HAP-1 (cell line): Measurements from ENCODE around the gene AK4.
"Not testable (repeated sequence)": the region's sequence is repeated elsewhere in the genome, so short reads cannot be mapped to it uniquely, and the experiment has no call there.

Source experiments
- DNase-seq, 2 experiments: peaks; one replicate each; pipeline ENCODE4 v3.0.0-alpha.2; 2016 to 2020; ENCODE audit warnings: low spot score in 2 of 2
- H3K27me3 ChIP-seq: fragments of 250-450 bp; sonication (Bioruptor Pico); 2 replicates; pipeline ENCODE4 v1.5.1; 2020; ENCODE audit warnings: low read depth, mild to moderate bottlenecking, moderate library complexity
- H3K36me3 ChIP-seq: fragments of 250-450 bp; sonication (Bioruptor Pico); replicated peaks from 2 replicates; pipeline ENCODE4 v1.5.1; 2020; ENCODE audit warnings: mild to moderate bottlenecking
- H3K4me1 ChIP-seq: fragments of 250-450 bp; sonication (Bioruptor Pico); 2 replicates; pipeline ENCODE4 v1.5.1; 2020; ENCODE audit warnings: mild to moderate bottlenecking
- H3K4me3 ChIP-seq: fragments of 250-450 bp; sonication (Bioruptor Pico); 2 replicates; pipeline ENCODE4 v1.5.1; 2020; ENCODE audit warnings: mild to moderate bottlenecking, moderate library complexity
- H3K9me3 ChIP-seq: fragments of 250-450 bp; sonication (Bioruptor Pico); 2 replicates; pipeline ENCODE4 v1.5.1; 2020; ENCODE audit warnings: mild to moderate bottlenecking, moderate library complexity
- in situ Hi-C: fragments of 300-500 bp; cut with MboI; formaldehyde crosslinking; loops from 3 replicates; pipeline ENCODE4 v1.14.3; 2020; ENCODE audit warnings: low sequenced_read_pairs, inconsistent platforms, mixed read lengths

The AK4 gene

DNA sequence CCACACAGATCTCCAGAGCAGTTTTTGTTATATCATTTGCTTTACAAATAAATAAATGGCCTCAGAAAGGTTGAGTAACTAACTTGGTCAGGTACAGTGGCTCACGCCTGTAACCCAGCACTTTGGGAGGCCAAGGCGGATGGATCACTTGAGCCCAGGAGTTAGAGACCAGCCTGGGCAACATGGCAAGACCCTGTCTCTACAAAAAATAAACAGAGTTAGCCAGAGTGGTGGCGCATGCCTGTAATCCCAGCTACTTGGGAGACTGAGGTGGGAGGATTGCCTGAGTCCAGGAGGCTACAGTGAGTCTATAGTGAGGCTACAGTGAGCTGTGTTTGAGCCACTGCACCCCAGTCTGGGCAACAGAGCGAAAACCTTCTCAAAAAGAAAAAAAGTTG is 11.3 kb downstream of the AK4 start:
- DNase-seq, H3K36me3 ChIP-seq, H3K4me3 ChIP-seq, H3K27me3 ChIP-seq, H3K9me3 ChIP-seq, in situ Hi-C loops, H3K4me1 ChIP-seq: not testable (repeated sequence)

- in situ Hi-C loops, result no loop called here
- H3K27me3 ChIP-seq, result no peaks in the 10 kb centered on the region
- no peaks in the 10 kb centered on the region for H3K9me3 ChIP-seq
- H3K4me1 ChIP-seq, result peaks cover 16% of the 10 kb centered on the region
- no peaks in the 10 kb centered on the region for H3K36me3 ChIP-seq
- H3K4me3 ChIP-seq, result no peak overlapping the region
- no peak for DNase-seq
These were observed 12.0 kb downstream of the AK4 start for GRCh38 chr1:65159801-65160523.

- in situ Hi-C loops, result no loop called here
- Histone ChIP-seq H3K4me3 (no peak overlapping the region), H3K9me3 (no peaks in the 10 kb centered on the region), H3K4me1 (peaks cover 45% of the 10 kb centered on the region), H3K27me3 (no peaks in the 10 kb centered on the region), H3K36me3 (no peaks in the 10 kb centered on the region)
- DNase-seq, result no peak
These were observed 15.3 kb downstream of the AK4 start for GRCh38 chr1:65163201-65163805.

DNA sequence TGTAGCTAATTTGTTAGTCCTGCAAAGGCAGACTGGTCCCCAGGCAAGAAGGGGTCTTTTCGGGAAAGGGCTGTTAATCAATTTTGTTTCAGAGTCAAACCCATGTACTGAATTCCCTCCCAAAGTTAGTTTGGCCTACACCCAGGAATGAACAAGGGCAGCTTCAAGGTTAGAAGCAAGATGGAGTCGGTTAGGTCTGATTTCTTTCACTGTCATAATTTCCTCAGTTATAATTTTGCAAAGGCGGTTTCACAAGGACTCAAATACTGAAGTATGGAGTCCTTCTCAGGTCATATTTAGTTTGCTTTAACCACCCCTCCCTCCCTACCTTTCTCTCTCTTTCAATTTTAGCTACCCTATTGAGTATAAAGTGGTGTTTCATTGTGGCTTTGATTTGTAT is 16.1 kb downstream of the AK4 start:
- H3K4me1 ChIP-seq, result peaks cover 46% of the 10 kb centered on the region
- H3K27me3 ChIP-seq, DNase-seq, H3K4me3 ChIP-seq, H3K36me3 ChIP-seq, H3K9me3 ChIP-seq, in situ Hi-C loops: not testable (repeated sequence)

DNA sequence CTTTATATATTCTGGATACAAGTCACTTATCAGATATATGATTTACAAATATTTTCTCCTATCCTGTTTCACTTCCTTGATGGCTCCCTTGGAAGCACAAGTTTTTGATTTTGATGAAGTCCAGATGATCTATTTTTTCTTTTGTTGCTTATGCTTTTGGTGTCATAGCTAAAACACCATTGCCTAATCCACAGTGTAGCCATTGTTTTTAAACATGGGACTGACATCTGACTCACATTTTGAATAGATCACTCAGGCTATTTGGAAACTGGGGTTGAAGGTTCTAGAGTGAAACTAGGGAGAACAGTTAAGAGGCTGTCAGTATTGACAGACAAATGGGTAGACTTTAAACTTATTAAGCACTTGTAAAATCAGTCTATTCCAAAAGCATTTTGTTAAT is 16.6 kb downstream of the AK4 start:
- Histone ChIP-seq H3K27me3 (no peaks in the 10 kb centered on the region), H3K9me3 (no peaks in the 10 kb centered on the region), H3K4me3 (no peak overlapping the region), H3K36me3 (no peaks in the 10 kb centered on the region), H3K4me1 (peaks cover 46% of the 10 kb centered on the region)
- in situ Hi-C loops, result no loop called here
- DNase-seq, result peak in 1 of 2 experiments; percentile 35

- no peaks in the 10 kb centered on the region for H3K27me3 ChIP-seq
- H3K4me1 ChIP-seq, result peaks cover 46% of the 10 kb centered on the region
- no peaks in the 10 kb centered on the region for H3K9me3 ChIP-seq
- no peak overlapping the region for H3K4me3 ChIP-seq
- H3K36me3 ChIP-seq, result no peaks in the 10 kb centered on the region
- peak in 1 of 2 experiments; percentile 74 for DNase-seq
- in situ Hi-C loops, result no loop called here
These were observed 17.4 kb downstream of the AK4 start for GRCh38 chr1:65165269-65165993.

DNA sequence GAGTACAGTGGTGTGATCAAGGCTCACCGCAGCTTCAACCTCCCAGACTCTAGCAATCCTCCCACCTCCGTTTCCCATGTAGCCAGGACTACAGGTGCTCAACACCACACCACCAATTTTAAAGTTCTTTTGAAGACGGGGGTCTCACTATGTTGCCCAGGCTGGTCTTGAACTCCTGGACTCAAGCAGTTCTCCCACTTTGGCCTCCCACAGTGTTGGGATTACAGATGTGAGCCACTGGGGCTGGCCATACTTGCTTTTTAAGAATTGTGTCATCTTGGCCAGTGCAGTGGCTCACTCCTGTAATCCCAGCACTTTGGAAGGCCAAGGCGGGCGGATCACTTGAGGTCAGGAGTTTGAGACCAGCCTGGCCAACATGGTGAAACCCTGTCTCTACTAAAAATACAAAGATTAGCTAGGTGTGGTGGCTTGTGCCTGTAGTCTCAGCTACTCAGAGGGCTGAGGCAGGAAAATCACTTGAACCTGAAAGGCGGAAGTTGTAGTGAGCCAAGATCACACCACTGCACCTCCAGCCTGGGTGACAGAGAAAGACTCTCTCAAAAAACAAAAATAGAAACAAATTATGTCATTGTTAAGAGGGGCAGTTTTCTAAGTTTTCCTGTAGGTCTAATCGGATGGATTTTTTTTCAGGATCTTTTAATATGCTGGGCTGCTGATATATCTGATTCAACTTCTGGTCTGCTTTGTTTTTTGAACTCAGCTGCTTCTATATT is 18.7 kb downstream of the AK4 start:
- DNase-seq, result no peak
- Histone ChIP-seq H3K4me3 (no peak overlapping the region), H3K4me1 (peaks cover 46% of the 10 kb centered on the region), H3K27me3 (no peaks in the 10 kb centered on the region), H3K36me3 (no peaks in the 10 kb centered on the region), H3K9me3 (no peaks in the 10 kb centered on the region)
- in situ Hi-C loops, result no loop called here

DNA sequence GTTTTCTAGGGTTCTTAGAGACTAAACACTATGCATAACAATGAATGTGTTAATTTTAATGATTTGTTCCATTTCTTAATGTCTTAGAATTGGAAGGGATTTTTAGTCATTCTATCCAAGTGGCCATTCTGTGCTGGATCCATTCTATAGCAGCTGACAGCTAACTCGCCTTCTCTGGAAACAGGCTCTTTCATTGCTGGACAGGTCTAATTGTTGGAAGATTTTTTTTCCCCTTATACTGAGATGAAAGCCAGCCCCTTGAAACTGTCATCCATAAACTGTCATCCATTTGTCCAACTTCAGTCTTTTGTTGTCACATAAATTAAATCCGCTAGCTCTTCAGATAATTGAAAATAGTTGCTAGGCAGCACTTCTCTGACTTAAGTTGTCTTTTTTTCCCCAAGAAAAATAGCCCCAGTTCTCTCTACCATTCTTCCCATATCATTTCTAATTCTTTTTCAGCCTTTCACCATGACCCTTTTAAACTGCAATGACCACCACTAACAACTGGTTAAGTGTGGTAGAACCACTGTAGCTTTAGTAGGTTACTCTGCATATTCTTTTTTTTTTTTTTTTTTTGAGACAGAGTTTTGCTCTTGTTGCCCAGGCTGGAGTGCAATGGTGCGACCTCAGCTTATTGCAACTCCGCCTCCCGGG is 19.7 kb downstream of the AK4 start:
- Histone ChIP-seq H3K4me3 (no peak overlapping the region), H3K9me3 (no peaks in the 10 kb centered on the region), H3K4me1 (peaks cover 46% of the 10 kb centered on the region), H3K36me3 (no peaks in the 10 kb centered on the region), H3K27me3 (no peaks in the 10 kb centered on the region)
- in situ Hi-C loops, result no loop called here
- peak; percentile 69 to 94 for DNase-seq

DNA sequence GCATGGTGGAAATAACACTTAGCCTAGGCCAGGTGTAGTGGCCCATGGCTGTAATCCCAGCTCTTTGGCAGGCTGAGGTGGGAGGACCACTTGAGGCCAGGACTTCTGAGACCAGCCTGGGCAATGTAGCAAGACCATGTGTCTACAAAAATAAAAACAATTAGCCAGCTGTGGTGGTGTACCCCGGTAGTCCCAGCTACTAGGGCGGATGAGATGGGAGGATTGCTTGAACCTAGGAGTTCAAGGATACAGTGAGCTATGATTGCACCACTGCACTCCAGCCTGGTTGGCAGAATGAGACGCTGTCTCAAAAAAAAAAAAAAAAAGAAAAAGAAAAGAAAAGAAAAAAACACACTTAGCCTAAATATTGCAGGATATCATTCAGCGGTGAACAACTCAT is 20.9 kb downstream of the AK4 start:
- no peak overlapping the region for H3K4me3 ChIP-seq
- no peaks in the 10 kb centered on the region for H3K9me3 ChIP-seq
- H3K36me3 ChIP-seq, result no peaks in the 10 kb centered on the region
- no peak for DNase-seq
- in situ Hi-C loops, result no loop called here
- H3K27me3 ChIP-seq, result no peaks in the 10 kb centered on the region
- H3K4me1 ChIP-seq, result peaks cover 43% of the 10 kb centered on the region

DNA sequence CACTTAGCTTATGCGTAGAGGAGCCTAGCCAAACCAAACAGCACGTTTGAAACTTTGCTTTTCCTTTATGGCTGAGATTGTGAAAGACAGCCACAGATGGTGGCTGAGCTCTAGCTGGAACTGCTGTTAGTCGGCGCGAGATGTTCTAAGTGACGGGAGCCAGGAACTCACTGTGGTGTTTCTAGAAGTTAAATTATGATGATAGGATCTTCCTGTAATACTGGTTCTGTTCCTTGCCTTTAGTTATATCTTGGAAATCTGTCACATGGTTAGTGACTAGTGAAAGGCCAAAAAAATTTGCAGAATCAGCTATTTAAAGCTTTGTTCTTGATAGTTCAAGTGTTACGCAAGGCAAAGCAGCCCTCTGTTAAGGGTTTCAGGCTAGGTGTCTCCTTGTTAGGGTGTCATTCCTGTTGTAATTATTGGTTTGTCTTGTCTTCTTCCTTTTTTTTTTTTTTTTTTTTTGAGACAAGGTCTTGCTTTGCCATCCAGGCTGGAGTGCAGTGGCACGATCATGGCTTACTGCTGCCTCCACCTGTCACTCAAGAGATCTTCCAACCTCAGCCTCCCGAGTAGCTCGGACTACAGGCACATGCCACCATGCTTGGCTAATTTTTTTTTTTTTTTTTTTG is 22.6 kb downstream of the AK4 start:
- Histone ChIP-seq H3K4me3 (no peak overlapping the region), H3K36me3 (no peaks in the 10 kb centered on the region), H3K4me1 (peaks cover 25% of the 10 kb centered on the region), H3K9me3 (no peaks in the 10 kb centered on the region), H3K27me3 (no peaks in the 10 kb centered on the region)
- DNase-seq, result no peak
- in situ Hi-C loops, result no loop called here

GRCh38 chr1:65172936-65173690 is 25.1 kb downstream of the AK4 start:
- H3K36me3 ChIP-seq, result no peaks in the 10 kb centered on the region
- no peak overlapping the region for H3K4me3 ChIP-seq
- DNase-seq, result no peak
- no peaks in the 10 kb centered on the region for H3K9me3 ChIP-seq
- peaks cover 5% of the 10 kb centered on the region for H3K4me1 ChIP-seq
- H3K27me3 ChIP-seq, result no peaks in the 10 kb centered on the region
- in situ Hi-C loops, result no loop called here

DNA sequence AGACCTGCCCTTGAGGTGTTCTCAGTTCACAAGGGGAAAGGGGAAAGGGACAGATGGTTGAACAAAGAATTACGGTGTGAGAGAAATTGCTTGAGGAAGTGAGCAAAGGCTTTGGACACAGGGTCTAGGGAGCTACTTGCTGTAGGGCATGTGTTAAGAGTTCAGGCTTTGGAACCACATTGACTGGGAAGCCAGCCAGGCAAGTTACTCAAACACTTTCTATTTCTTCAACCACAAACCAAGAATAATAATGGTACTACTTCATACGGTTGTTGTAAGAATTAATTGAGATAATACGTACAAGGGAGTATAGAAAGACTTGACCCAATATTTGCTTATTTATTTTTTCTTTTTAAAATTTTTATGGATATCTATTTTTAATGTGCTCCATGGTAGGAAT is 26.6 kb downstream of the AK4 start:
- in situ Hi-C loops, result no loop called here
- no peaks in the 10 kb centered on the region for H3K27me3 ChIP-seq
- no peaks in the 10 kb centered on the region for H3K9me3 ChIP-seq
- no peaks in the 10 kb centered on the region for H3K4me1 ChIP-seq
- no peak for DNase-seq
- no peaks in the 10 kb centered on the region for H3K36me3 ChIP-seq
- no peak overlapping the region for H3K4me3 ChIP-seq
